ENCODE data around the gene BCL6B.

DNA sequence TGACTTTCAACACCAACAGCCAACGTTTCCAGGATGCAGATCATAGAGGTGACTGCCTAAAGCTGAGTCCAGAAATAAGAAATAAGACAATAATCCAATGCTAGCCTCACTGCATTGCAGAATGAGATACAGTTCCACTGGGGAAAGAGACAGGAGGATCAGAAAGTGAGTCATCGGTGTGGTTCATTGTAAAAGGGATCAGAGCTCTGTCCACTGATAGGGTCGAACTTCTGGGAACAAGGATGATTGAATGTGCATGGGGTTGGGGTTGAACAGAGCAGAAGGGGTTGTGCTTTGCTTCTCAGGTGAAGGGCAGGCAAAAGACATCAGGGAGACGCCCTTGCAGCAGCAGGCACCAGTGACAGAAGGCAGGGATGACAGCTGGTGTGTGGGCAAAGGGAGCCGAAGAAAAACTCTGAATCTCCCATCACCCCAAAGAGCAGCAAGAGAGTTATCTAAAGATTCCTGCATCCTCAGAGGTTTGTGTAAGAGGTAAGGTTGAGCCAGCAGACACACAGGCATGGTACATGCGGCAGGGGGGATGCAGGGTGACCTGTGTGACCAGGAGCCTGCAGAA, 40.8 kb downstream of the BCL6B start:
- TF ChIP-seq, protein P1, sequence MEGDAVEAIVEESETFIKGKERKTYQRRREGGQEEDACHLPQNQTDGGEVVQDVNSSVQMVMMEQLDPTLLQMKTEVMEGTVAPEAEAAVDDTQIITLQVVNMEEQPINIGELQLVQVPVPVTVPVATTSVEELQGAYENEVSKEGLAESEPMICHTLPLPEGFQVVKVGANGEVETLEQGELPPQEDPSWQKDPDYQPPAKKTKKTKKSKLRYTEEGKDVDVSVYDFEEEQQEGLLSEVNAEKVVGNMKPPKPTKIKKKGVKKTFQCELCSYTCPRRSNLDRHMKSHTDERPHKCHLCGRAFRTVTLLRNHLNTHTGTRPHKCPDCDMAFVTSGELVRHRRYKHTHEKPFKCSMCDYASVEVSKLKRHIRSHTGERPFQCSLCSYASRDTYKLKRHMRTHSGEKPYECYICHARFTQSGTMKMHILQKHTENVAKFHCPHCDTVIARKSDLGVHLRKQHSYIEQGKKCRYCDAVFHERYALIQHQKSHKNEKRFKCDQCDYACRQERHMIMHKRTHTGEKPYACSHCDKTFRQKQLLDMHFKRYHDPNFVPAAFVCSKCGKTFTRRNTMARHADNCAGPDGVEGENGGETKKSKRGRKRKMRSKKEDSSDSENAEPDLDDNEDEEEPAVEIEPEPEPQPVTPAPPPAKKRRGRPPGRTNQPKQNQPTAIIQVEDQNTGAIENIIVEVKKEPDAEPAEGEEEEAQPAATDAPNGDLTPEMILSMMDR (IDR thresholded peaks at IDR 0.05; ENCODE audit: poor library complexity), result no peak
- no peak for TF ChIP-seq EZH2phosphoT487 (IDR thresholded peaks at IDR 0.05; ENCODE audit: low read depth, severe bottlenecking, unreplicated experiment)

Measured in hepatocyte (in vitro differentiated cells).